Left colon (tissue), 2 donors: ENCODE results near the gene IZUMO2. TPM values are rescaled to one million over a fixed set of nuclear protein-coding genes. Genes with fewer than 3 reads are reported as not detected.

Source experiments
- ATAC-seq: fragments of 200-7000 bp; cut with Tn5 transposase; one replicate; pipeline ENCODE4 v1.9.1; 2020; ENCODE audit warnings: mild to moderate bottlenecking, moderate library complexity
- DNase-seq, 2 donors: peaks; one replicate each; pipeline ENCODE4 v3.0.0-alpha.2; 2020
- intact Hi-C, 2 donors: fragments of 100-400 bp; cut with DNase I in 1 of 2; cut with micrococcal nuclease in 1 of 2; formaldehyde crosslinking; loops; one replicate each; pipeline versions ENCODE4 v1.11.2 to v1.14.0; 2022; cut with DNase I, micrococcal nuclease
- long read RNA-seq: library from polyadenylated mRNA; unstranded; transcript quantifications from one replicate; pipeline ENCODE4 v2.0.0, GENCODE V29; 2021
- total RNA-seq, 2 donors: library from RNA; stranded (reverse); fragmentation: NEBNext Ultra II Directional; extraction: Animal tissue kit (Norgen Biotek cat#: 25700); gene quantifications; one replicate each; pipeline ENCODE4 v1.2.1, GENCODE V29; 2021
- donor health status: DM: no; HTN: no; CAD: no.
- donor health status: DM: yes; HTN: yes; CAD: no.

IZUMO2 gene
- not detected for total RNA-seq
- long read RNA-seq, result 0 reads

GRCh38 chr19:50162988-50163387, at the start of gene IZUMO2:
Gene IZUMO2, minus strand, starts transcription at chr19:50163281. Its CDS starts 87 bp downstream, at chr19:50163194.
- intact Hi-C loops, result no loop called here
- ATAC-seq (no peak), DNase-seq (peak in 1 of 2 donors; percentile 31)

GRCh38 chr19:50210425-50210824, 47.3 kb upstream of the IZUMO2 start:
- intact Hi-C loops, result no loop called here
- ATAC-seq (no peak), DNase-seq (no peak)

GRCh38 chr19:50209131-50209530, 46.0 kb upstream of the IZUMO2 start:
- intact Hi-C loops, result no loop called here
- DNase-seq (no peak), ATAC-seq (no peak)

GRCh38 chr19:50207730-50208129, 44.6 kb upstream of the IZUMO2 start:
- intact Hi-C loops, result no loop called here
- ATAC-seq, result no peak

GRCh38 chr19:50206191-50206590, 43.1 kb upstream of the IZUMO2 start:
- no peak for DNase-seq
- intact Hi-C loops, result no loop called here
- peak; percentile 43 for ATAC-seq

More at GRCh38 chr19:50207730-50208129, 44.6 kb upstream of the IZUMO2 start:
- DNase-seq, result no peak

GRCh38 chr19:50205681-50206138, 42.6 kb upstream of the IZUMO2 start:
- intact Hi-C loops, result no loop called here
- DNase-seq, result peak; percentile 87 to 92
- ATAC-seq, result peak; percentile 73

GRCh38 chr19:50204811-50205675, 42.0 kb upstream of the IZUMO2 start:
- intact Hi-C loops, result no loop called here
- DNase-seq (peak; percentile 93 to 94), ATAC-seq (peak; percentile 78)

- DNase-seq, result no peak
- no peak for ATAC-seq
- intact Hi-C loops, result no loop called here
These were observed 41.0 kb upstream of the IZUMO2 start for GRCh38 chr19:50204081-50204428.

- peak; percentile 60 for ATAC-seq
- intact Hi-C loops, result no loop called here
- peak; percentile 90 to 92 for DNase-seq
These were observed 40.4 kb upstream of the IZUMO2 start, which contains the start of gene MYH14 for GRCh38 chr19:50203281-50204080. Gene MYH14, plus strand, starts transcription at chr19:50203622. Its CDS starts 6,744 bp downstream, at chr19:50210366.

- DNase-seq, result no peak
- intact Hi-C loops, result no loop called here
- ATAC-seq, result no peak
These were observed 39.8 kb upstream of the IZUMO2 start for GRCh38 chr19:50202962-50203280.

GRCh38 chr19:50202386-50202785, 39.3 kb upstream of the IZUMO2 start:
- no peak for ATAC-seq
- DNase-seq, result no peak

GRCh38 chr19:50199259-50199555, 36.1 kb upstream of the IZUMO2 start:
- no peak for DNase-seq
- intact Hi-C loops, result no loop called here
- no peak for ATAC-seq

More at GRCh38 chr19:50202386-50202785, 39.3 kb upstream of the IZUMO2 start:
- intact Hi-C loops, result no loop called here

GRCh38 chr19:50198431-50199258, 35.6 kb upstream of the IZUMO2 start:
- intact Hi-C loops, result no loop called here
- DNase-seq (no peak), ATAC-seq (no peak)

- ATAC-seq, result no peak
- intact Hi-C loops, result no loop called here
- DNase-seq, result no peak
These were observed 34.3 kb upstream of the IZUMO2 start for GRCh38 chr19:50197348-50197747.

GRCh38 chr19:50196322-50196932, 33.3 kb upstream of the IZUMO2 start:
- intact Hi-C loops, result no loop called here
- ATAC-seq (no peak), DNase-seq (no peak)

GRCh38 chr19:50195224-50195623, 32.1 kb upstream of the IZUMO2 start:
- DNase-seq, result no peak
- intact Hi-C loops, result no loop called here
- no peak for ATAC-seq

- intact Hi-C loops, result no loop called here
- ATAC-seq (no peak), DNase-seq (no peak)
These were observed 29.6 kb upstream of the IZUMO2 start for GRCh38 chr19:50192463-50193211.

GRCh38 chr19:50191216-50191615, 28.1 kb upstream of the IZUMO2 start:
- peak; percentile 13 for ATAC-seq
- no peak for DNase-seq
- intact Hi-C loops, result no loop called here
